HUES64 (cell line): ENCODE results near the gene SDCBP2.
A peak's percentile ranks its signal among the peaks of the same experiment; 100 is the strongest.

ENCODE experiments used
- H3K27ac ChIP-seq: 2 replicates; pipeline ENCODE4 v1.7.0; 2013; ENCODE audit warnings: low read depth, low read length, inconsistent platforms
- H3K27me3 ChIP-seq: 2 replicates; pipeline ENCODE4 v1.6.1; 2013; ENCODE audit warnings: mild to moderate bottlenecking, low read length; ENCODE audit not compliant: insufficient read depth
- H3K36me3 ChIP-seq: 2 replicates; pipeline ENCODE4 v1.6.1; 2013; ENCODE audit warnings: mild to moderate bottlenecking, low read length; ENCODE audit not compliant: insufficient read depth
- H3K4me1 ChIP-seq: 2 replicates; pipeline ENCODE4 v1.6.1; 2013; ENCODE audit warnings: mild to moderate bottlenecking, low read length, moderate library complexity; ENCODE audit not compliant: insufficient read depth
- H3K4me3 ChIP-seq: 2 replicates; pipeline ENCODE4 v1.5.1; 2013; ENCODE audit warnings: mild to moderate bottlenecking, low read length, moderate library complexity
- H3K9ac ChIP-seq: 2 replicates; pipeline ENCODE4 v1.6.1; 2013; ENCODE audit warnings: mild to moderate bottlenecking, low read depth, low read length
- H3K9me3 ChIP-seq: 2 replicates; pipeline ENCODE4 v1.6.1; 2013; ENCODE audit warnings: low read depth, low read length; ENCODE audit not compliant: insufficient read depth
- WGBS: fragments of 150-250, 120-280 bp; methylation state at CpG from one replicate; pipeline ENCODE4 v1.1.7; 2013; ENCODE audit warnings: missing lambda C conversion rate; 5-methylcytosine and 5-hydroxymethylcytosine counted together

The SDCBP2 gene

DNA sequence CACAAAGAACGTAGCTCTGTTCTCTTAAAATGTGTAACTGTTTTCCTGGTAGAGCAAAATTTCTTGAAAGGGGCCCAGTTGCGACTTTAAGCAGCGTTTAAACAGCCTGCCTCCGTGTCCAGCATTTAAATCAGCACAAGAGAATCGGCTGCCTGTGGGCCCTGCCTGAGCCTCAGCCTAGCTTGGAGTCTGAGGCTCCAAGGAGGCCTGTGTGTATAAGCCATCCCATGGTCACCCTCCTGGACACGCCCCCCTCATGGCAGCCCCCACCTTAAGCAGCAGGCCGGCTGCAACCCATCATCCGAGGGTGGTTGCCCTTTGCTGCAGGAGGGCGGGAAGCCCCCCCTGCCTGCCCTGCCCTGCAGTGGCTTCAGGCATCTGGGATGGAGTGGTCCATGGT, 18.9 kb downstream of the SDCBP2 start:
- Histone ChIP-seq H3K27me3 (peaks cover 12% of the 10 kb centered on the region), H3K4me3 (no peak overlapping the region), H3K27ac (no peak overlapping the region), H3K9me3 (no peaks in the 10 kb centered on the region), H3K9ac (no peak overlapping the region), H3K4me1 (peaks cover 12% of the 10 kb centered on the region; the same call in 1 of the 2 replicates), H3K36me3 (no peaks in the 10 kb centered on the region)
- WGBS: 85% methylated on average over 9 of the region's 9 CpGs

DNA sequence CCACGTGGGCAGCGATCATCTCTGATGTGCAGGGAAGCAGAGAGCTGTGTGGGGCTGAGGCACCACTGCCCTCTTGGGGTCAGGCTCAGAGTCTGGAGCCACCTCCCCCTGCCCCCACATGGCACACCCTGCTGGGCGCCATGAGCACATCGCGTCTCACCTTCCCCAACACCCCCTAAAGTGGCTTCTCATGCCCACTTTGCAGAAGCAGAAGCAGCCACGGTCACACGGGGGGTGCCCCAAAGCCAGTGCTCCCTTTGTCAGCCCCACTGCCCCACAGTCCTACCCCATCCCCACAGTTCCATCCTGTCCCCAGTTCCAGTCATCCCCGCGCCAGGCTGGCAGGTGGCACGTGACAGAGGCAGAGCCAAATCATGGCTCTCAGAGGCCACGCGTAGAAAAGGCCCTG, 19.5 kb downstream of the SDCBP2 start:
- Histone ChIP-seq H3K4me3 (no peak overlapping the region), H3K27me3 (peaks cover 12% of the 10 kb centered on the region), H3K9ac (0 out of 2 replicates have a peak overlapping the region, but pooled peaks have one; percentile 17), H3K4me1 (peaks cover 12% of the 10 kb centered on the region; the same call in 1 of the 2 replicates), H3K27ac (no peak overlapping the region), H3K9me3 (no peaks in the 10 kb centered on the region), H3K36me3 (no peaks in the 10 kb centered on the region)
- 82% methylated on average over 12 of the region's 12 CpGs for WGBS

DNA sequence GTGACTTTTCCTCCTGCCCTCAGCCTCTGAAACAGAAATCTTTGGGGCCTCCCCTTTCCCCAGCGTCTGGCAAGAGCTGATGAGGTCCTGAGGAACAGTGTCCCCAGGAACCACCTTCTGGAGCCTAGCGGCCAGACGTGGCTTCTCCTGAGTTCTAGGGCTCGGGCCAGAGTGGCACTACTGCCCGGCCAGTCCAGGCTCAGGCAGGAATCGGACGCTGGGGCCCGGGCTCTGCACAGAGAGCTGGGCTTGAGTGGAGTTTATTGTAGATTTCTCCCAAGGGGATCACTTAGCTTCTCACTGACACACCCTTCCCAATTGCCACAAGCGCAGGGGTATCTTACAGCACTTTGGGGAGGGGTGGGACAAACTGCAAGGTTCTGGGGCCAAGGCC, 20.2 kb downstream of the SDCBP2 start:
- Histone ChIP-seq H3K4me3 (no peak overlapping the region), H3K27ac (no peak overlapping the region; the same call in 1 of the 2 replicates), H3K27me3 (peaks cover 12% of the 10 kb centered on the region), H3K4me1 (peaks cover 10% of the 10 kb centered on the region; the same call in 1 of the 2 replicates), H3K9me3 (no peaks in the 10 kb centered on the region), H3K36me3 (no peaks in the 10 kb centered on the region), H3K9ac (0 out of 2 replicates have a peak overlapping the region, but pooled peaks have one; percentile 17)
- 88% methylated on average over 9 of the region's 9 CpGs for WGBS

DNA sequence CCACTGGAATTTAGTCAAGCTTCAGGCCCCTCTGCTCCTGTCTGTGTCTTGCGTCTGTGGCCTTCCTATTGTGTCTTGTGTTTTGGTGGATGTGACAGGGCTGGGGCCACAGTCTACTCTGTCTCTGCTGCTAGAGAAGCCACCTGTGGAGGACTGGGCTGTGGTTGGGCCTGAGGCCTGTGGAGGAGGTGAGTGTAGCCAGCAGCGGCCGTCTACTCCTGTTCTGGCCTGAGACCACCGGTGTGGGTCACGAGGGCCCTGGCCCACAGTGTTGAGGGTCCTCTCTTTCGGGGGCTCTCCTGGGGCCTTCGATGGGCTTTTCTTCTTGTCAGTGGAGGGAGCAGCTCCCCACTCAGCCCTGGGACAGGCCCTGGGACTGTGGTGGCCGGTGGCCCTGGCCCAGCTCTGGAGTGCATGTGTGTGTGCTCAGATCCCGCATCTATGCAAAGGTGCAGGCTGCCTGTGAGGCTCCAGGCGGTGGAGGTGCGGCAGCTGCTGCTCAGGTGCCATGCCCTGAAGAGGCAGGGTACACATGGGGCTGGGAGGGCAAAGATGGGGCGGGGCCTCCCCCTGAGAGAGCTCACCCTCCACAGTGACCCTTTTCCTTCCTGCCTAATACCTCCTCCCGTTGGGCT, 20.8 kb downstream of the SDCBP2 start:
- Histone ChIP-seq H3K27ac (no peak overlapping the region; the same call in 1 of the 2 replicates), H3K9ac (0 out of 2 replicates have a peak overlapping the region, but pooled peaks have one; percentile 17), H3K36me3 (no peaks in the 10 kb centered on the region), H3K4me1 (peaks cover 9% of the 10 kb centered on the region; the same call in 1 of the 2 replicates), H3K9me3 (no peaks in the 10 kb centered on the region), H3K4me3 (no peak overlapping the region), H3K27me3 (peaks cover 9% of the 10 kb centered on the region)
- 88% methylated on average over 13 of the region's 13 CpGs for WGBS

DNA sequence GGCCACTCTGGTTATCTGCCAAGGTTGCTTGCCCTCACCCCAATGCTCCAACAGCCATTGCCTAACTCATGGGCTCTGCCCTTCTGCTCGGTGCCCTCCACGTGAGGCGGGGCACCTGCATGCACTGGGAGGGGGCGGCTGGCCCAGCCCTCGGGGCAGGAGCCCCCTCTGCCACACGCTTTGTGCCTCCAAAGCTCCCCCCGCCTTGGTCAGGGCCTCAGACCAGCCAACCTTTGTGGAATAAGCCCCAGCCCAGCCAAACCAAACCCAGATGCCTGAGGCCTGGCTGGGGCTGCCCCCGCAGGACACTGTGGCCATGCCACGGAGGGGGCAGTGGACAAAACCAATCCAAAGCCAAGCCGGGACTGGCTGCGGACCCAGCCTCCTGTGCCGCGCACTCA, 21.4 kb downstream of the SDCBP2 start:
- H3K27ac ChIP-seq: no peak overlapping the region

DNA sequence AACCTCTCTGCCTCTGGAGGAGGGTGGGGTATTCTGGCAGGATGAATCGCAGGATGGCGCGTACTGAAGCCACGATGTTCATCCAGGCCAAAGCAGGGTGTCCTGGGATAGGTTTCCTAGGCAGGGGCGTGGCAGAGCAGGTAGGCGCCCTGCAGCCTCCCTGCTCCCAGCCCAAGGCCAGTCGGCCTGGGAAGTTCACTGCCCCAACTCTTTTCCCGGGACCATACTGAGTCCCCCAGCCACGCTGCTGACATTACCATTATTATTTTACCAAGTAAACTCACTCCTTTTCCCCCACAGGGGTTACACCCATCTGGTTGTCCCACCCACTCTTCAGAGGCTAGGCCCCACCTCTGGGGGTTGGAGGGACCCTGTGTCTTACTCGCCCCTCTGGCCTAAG, 21.8 kb downstream of the SDCBP2 start:
- Histone ChIP-seq H3K9ac (no peak overlapping the region), H3K9me3 (no peaks in the 10 kb centered on the region), H3K27ac (no peak overlapping the region), H3K27me3 (no peaks in the 10 kb centered on the region), H3K4me1 (peaks cover 9% of the 10 kb centered on the region; the same call in 1 of the 2 replicates), H3K36me3 (no peaks in the 10 kb centered on the region), H3K4me3 (no peak overlapping the region)
- WGBS: 93% methylated on average over 10 of the region's 10 CpGs

More for the DNA sequence above, 21.4 kb downstream of the SDCBP2 start:
- Histone ChIP-seq H3K36me3 (no peaks in the 10 kb centered on the region), H3K4me1 (peaks cover 9% of the 10 kb centered on the region; the same call in 1 of the 2 replicates), H3K4me3 (no peak overlapping the region), H3K9ac (no peak overlapping the region), H3K9me3 (no peaks in the 10 kb centered on the region), H3K27me3 (peaks cover 3% of the 10 kb centered on the region)
- WGBS: 96% methylated on average over 13 of the region's 13 CpGs

DNA sequence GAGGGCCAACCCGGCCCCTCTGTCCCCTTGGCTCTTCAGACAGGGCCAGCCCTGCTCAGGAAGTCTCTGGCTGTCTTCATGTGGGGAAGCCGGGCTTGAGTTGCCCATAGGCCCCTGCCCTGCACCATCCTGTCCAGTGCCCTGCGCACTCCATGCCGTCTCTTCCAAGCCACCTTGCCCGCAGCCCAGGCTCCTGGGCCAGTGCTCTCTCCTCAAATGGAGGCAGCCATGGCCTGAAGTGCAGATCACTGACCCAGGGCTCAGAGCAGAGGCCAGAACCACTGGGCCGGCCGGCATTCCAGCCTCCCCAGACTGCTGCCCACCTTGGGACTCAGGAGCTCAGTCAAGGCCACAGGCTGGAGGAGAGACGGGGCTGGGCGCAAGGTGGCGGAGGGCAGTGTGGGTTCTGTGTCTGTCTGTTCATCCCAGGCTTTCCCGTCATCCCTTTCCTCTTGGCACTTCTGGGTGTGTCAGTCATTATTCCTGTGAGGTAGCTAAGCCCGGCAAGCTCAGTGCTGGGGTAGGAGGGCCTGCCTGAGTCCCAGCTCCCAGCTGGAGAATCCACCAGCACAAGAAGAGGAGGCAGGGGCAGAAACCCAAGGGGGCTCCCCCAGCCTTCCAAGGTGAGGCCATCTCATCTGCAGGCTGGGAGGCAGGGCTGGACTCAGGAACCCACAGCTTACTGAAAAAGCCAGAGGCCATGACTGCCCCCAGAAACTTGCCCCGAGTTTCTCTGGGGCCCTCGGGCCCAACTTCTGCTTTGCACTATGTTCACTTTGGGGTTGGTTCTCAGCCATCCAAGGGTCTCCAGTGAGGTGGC, 22.4 kb downstream of the SDCBP2 start:
- no peak overlapping the region for H3K4me3 ChIP-seq
- peaks cover 9% of the 10 kb centered on the region; the same call in 1 of the 2 replicates for H3K4me1 ChIP-seq
- WGBS: 93% methylated on average over 14 of the region's 14 CpGs
- H3K27ac ChIP-seq: no peak overlapping the region
- no peaks in the 10 kb centered on the region for H3K36me3 ChIP-seq
- H3K27me3 ChIP-seq: no peaks in the 10 kb centered on the region
- no peaks in the 10 kb centered on the region for H3K9me3 ChIP-seq
- H3K9ac ChIP-seq: no peak overlapping the region

DNA sequence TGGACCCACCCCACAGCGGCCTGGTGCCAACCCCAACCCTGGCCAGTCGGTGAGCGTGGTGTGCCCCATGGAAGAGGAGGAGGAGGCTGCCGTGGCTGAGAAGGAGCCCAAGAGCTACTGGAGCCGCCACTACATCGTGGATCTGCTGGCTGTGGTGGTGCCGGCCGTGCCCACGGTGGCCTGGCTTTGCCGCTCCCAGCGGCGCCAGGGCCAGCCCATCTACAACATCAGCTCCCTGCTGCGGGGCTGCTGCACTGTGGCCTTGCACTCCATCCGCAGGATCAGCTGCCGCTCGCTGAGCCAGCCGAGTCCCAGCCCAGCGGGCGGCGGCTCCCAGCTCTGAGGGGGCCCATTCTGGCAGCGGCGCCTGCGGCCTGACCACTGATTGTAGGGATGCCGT, 23.2 kb downstream of the SDCBP2 start:
- 94% methylated on average over 23 of the region's 24 CpGs for WGBS
- Histone ChIP-seq H3K9ac (no peak overlapping the region), H3K9me3 (no peaks in the 10 kb centered on the region), H3K4me1 (peaks cover 16% of the 10 kb centered on the region; the same call in 1 of the 2 replicates), H3K36me3 (no peaks in the 10 kb centered on the region), H3K4me3 (no peak overlapping the region), H3K27me3 (no peaks in the 10 kb centered on the region), H3K27ac (no peak overlapping the region)

DNA sequence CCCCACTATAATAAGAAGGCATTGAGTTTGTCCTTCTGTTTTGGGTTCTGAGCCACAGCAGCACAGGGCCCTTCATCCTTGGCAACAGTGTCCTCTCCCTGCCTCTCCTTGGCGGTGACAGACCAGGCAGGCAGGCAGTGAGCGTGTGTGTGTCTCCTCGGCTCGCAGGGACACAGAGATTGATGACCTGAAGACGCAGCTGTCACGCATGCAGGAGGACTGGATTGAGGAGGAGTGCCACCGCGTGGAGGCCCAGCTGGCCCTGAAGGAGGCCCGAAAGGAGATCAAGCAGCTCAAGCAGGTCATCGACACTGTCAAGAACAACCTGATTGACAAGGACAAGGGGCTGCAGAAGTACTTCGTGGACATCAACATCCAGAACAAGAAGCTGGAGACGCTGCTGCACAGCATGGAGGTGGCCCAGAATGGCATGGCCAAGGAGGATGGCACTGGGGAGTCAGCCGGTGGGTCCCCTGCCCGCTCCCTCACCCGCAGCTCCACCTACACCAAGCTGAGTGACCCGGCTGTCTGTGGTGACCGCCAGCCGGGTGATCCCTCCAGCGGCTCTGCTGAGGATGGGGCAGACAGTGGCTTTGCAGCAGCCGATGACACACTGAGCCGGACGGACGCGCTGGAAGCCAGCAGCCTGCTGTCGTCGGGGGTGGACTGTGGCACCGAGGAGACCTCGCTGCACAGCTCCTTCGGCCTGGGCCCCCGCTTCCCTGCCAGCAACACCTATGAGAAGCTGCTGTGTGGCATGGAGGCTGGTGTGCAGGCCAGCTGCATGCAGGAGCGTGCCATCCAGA, 24.0 kb downstream of the SDCBP2 start:
- H3K4me3 ChIP-seq: no peak overlapping the region
- peaks cover 17% of the 10 kb centered on the region; the same call in 1 of the 2 replicates for H3K4me1 ChIP-seq
- H3K9ac ChIP-seq: no peak overlapping the region
- no peaks in the 10 kb centered on the region for H3K27me3 ChIP-seq
- H3K36me3 ChIP-seq: no peaks in the 10 kb centered on the region
- no peak overlapping the region for H3K27ac ChIP-seq
- 94% methylated on average over 31 of the region's 31 CpGs for WGBS
- no peaks in the 10 kb centered on the region for H3K9me3 ChIP-seq

DNA sequence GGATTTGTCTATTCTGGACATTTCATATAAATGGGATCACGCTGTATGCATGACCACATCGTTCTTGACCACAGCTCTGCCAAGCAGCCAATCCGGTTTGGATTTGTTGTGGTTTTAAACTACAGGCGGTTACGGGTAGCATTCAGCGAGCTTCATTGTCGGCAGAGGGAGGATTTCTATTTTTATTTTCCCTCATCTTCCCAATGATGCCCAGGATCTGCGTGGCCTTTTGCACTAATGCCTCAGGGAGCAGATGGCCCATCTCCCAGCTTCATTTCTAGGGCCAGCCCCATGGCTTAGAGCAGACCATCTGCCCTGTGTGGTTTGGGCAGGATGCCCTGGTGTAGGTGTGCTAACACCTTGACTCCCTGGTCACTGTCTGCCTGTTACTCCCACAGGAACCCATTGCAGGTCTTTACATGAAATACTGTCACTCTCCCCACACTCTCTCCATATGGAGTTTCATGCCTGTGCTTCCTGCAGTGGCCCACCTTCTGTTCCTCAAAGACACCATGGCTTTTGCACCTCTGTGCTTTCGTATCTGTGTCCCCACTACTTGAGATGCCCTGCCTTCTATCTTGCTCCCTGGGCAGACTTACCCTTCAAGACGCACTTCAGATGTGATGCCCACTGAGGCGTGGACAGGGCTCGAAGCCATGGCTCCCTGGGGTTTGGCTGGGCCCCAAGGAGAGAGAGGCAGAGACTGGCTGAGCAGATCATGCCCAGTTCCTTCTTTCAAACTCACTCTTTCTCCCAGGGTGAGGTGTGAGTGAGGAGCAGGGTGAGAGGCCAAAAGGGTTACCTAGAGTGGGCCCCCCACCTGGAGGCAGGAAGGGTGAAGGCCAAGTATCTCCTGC, 26.0 kb downstream of the SDCBP2 start:
- Histone ChIP-seq H3K9me3 (no peaks in the 10 kb centered on the region), H3K4me1 (peaks cover 8% of the 10 kb centered on the region; the same call in 1 of the 2 replicates), H3K4me3 (no peak overlapping the region), H3K27me3 (no peaks in the 10 kb centered on the region), H3K9ac (no peak overlapping the region), H3K36me3 (no peaks in the 10 kb centered on the region), H3K27ac (no peak overlapping the region)
- 93% methylated on average over 12 of the region's 12 CpGs for WGBS
